ENCODE data around the gene STING1.
"Not testable (repeated sequence)": the region's sequence is repeated elsewhere in the genome, so short reads cannot be mapped to it uniquely, and the experiment has no call there.

The STING1 gene

DNA sequence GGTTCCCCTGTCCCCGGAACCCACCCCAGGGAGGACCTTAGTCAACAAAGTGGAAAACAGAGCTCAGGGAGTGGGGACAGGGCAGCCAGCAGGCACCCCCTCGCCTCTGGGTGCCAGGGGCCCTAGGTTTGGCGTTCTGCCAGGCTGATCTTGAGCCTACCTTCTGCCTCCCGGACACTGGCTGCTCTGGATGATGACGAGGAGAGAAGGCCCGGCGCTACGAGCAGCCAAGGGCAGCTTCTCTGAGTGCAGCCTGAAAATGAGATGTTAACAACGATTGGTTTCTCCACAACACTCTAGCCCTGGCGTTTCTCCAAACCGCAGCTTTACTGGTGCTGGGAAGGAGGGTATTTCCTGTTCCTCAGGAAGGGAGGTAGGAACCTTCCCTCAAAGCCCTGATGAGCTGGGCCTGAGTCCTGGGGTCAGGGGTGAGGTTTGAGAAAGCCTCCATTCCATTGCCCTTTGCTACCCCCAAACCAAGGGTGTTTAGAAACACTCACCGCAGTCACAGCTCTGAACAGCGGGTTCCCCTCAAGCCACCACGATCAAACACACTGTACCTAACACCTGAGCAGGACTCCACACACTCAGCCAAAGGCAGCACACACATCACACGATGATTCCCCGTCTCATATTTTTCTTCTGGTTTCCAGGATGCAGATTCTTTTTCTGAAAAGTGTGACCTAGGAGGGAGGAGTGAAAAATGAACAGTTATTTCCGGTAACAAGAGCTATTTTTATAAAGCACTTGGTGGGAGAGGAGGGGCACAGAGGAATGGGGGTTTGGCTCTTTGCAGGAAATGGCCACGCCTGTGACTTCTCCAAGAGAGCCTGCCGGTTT lies at the start of gene STING1:
Gene STING1, minus strand, starts transcription at position 709 of the 840 bp plus-strand sequence. CDS start 1,054 bp downstream, outside the sequence.
- DNase-seq, result peak; percentile 74

DNA sequence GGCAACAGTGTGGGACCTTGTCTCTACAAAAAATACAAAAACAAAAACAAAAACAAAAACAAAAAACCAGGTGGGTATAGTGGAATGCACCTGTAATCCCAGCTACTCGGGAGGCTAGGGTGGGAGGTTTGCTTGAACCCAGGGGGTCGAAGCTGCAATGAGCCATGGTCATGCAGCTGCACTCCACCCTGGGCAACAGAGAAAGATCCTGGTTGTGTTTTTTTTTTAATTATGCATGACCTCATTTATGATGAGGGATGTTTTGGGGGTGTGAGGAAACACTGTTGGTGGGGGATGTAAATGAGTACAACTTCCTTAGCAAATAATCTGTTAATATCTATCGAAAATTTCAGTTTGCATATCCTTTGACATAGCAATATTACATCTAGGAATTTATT lies 49.2 kb upstream of the STING1 start:
- DNase-seq, result no peak

DNA sequence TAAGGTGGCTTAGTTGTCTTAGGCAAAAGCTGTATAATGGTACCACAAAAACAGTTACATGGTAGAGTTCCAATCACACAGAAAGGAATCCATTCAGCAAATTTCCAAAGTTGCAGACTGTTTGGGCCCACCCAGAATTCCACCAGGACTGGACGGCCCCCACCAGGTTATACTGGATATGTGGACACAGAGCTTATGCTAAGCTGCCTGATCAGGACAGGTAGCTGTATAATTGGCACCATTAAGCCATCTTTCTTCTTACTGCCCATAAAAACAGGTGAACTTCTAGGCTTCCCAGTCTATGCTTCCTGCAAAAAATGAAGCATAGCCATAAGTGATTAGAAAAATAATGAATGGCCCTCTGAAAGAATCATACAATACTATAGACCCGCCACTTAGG lies 47.5 kb upstream of the STING1 start:
- DNase-seq, result not testable (repeated sequence)

DNA sequence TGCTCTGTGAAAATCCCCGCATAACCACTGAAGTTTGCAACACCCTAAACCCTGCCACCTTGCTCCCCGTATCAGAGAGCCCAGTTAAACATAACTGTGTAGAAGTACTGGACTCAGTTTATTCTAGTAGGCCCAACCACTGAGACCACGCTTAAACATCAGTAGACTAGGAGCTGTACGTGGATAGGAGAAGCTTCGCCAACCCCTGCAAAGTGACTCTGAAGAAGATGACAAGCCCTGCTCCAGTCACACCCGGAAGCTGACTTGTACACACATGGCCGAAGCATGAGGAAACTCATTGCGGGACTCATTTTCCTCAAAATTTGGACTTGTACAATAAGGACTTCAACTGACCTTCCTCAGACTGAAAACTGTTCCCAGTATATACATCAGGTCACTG lies 46.1 kb upstream of the STING1 start:
- DNase-seq, result not testable (repeated sequence)

DNA sequence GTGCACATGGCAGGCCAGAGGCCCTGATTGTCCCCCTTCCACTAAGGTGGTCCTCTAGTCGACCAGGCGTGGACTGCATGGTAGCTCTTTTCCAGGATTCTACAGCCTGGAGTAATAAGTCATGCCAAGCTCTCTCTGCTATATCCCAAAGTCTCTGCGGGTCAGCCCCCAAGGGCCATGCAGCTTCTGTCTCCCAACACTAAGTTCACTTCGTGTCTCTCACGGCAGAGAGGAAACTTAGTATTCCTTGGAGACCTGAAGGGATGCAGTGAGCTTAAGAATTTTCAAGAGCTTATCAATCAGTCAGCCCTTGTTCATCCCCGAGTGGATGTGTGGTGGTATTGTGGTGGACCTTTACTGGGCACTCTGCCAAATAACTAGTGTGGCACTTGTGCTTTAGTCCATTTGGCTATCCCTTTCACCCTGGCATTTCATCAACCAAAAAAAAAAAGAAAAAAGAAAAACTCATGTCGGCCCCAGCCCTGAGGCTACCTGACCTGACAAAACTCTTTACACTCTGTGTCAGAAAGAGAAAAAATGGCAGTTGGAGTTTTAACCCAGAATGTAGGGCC lies 45.4 kb upstream of the STING1 start:
- not testable (repeated sequence) for DNase-seq

DNA sequence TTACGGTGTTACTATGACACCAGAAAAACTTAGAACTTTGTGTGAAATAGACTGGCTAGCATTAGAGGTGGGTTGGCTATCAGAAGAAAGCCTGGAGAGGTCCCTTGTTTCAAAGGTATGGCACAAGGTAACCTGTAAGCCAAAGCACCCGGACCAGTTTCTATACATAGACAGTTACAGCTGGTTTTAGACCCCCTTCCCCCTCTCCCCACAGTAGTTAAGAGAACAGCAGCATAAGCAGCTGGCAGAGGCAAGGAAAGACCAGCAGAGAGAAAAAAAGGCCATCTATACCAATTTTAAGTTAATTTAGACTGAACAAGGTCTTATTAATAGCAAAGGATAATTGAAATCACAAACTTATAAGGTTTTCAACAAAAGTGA lies 44.5 kb upstream of the STING1 start:
- not testable (repeated sequence) for DNase-seq

DNA sequence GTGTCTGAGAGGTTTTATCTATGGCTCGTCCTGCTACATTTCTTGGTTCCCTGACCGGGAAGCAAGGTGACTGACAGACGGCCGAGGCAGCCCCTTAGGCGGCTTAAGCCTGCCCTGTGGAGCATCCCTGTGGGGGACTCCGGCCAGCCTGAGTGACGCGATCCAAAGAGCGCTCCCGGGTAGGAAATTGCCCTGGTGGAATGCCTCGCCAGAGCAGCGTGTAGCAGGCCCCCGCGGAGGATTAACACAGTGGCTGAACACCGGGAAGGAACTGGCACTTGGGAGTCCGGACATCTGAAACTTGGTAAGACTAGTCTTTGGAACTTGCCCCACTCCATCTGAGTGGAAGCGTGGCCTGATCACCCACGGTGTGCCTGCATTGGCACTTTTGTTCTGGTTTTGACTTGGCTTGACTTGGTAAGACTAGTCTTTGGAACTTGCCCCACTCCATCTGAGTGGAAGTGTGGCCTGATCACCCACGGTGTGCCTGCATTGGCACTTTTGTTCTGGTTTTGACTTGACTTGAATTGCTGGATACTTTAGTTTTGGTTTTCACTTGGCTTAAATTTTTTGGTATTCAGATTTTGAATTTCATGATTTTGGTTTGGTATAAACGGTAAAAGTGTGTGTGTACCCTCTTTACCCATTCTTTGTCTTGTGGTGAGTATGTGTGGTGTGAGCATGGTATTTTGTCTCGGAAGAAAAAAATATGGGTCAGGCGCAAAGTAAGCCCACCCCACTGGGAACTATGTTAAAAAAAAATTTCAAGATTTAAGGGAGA lies 43.9 kb upstream of the STING1 start:
- DNase-seq, result not testable (repeated sequence)

DNA sequence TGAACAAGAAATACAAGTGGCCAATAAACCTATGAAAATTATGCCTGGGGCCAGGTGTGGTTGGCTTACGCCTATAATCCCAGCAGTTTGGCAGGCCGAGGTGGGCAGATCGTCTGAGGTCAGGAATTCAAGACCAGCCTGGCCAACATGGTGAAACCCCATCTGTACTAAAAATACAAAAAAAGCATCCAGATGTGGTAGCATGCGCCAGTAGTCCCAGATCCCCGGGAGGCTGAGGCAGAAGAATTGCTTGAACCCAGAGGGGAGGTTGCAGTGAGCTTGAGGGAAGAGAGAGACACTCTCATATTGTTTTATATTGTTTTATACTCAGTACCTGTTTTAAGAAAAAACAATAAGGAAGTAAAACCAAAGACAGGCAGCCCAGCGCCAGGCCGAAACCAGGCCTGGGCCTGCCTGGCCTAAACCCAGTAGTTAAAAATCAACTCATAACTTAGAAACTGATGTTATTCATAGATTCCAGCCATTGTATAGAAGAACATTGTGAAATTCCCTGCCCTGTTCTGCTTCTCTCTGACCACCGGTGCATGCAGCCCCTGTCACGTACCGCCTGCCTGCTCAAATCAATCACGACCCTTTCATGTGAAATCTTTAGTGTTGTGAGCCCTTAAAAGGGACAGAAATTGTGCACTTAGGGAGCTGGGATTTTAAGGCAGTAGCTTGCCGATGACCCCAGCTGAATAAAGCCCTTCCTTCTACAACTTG lies 43.2 kb upstream of the STING1 start:
- not testable (repeated sequence) for DNase-seq

DNA sequence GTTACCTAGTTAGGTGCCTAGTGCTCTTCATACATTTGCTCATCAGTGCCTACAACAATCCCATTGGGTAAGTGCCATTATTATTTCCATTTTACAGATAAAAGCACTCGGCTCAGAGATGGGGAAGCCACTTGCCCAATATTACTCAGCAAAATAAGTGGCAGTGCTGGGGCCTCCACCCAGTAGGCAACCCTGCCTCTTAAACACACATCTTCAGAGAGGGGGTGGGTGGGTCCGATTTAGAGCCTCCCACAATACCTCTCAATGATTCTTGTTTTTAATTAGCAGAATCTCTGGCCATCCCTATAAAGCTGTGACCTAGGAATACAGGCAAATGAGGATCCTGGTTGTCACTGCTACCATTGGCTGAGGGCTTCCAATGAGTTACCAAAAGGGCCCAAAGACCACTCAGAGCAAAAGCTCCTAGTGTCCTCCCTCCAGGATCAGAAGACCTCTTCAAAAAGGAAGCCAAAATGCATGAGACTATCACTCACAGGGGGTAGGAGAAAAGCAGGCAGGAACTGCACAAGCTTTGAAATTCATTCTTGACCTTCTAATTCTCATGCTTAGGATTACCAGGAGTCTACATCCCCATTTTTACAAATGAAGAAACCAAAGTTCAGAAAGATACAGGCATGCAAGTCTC lies 42.5 kb upstream of the STING1 start:
- DNase-seq, result no peak

DNA sequence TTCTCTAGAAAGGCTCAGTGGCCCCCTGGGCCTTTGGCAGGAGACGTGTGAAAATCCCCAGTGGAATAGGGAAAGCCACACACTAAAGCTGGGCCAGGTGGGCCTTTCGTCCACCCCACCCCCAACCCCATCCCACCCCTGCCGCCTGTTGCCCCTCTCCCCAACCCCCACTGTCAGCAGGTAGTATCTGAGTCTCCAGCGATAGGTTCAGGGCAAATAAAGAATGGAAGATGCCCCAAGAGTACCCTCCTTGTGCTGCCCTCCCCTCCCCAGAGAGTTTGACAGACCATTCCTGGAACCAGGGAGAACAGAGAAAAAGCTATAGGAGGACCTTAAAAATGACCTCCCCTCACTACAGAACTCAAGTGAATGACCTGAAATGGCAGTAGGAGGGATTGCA lies 41.9 kb upstream of the STING1 start:
- DNase-seq, result no peak

DNA sequence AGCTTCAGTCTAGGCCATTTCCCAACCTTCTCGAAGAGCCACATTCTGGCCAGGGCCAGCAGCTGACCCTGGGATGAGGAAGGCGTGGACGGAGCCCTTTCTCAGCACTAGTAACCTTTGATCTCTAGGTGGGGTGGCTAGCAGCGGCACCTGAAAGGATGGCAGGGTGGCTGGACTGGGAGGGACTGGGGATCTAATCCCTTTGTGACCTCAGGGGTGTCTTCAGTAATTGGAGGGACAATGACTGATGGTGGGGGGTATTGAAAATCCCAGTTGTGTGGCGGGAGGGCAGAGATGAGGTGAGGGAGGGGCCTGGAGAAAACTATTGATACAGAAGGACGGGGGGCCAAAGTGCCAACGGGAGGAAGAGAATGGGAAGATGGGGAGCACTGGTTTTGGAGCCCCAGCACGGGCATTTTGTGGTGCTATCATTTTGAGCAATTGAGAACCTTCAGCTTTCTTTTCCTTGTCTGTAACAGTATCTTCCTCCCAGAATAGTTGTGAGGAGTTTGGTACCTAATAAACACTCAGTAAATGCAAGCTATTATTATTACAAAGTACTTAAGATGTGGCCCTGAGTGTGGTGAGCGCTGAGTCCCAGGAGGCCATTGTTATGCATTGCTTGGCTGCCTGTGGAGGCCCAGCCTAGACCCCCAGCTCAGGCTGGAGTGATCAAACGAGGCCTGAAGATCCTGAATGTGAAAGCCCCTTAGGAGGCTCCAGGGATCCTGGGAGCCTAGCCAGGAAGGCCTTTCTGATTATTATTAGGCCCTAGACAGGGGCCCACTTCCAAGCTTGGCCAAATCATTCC lies 41.3 kb upstream of the STING1 start:
- no peak for DNase-seq

DNA sequence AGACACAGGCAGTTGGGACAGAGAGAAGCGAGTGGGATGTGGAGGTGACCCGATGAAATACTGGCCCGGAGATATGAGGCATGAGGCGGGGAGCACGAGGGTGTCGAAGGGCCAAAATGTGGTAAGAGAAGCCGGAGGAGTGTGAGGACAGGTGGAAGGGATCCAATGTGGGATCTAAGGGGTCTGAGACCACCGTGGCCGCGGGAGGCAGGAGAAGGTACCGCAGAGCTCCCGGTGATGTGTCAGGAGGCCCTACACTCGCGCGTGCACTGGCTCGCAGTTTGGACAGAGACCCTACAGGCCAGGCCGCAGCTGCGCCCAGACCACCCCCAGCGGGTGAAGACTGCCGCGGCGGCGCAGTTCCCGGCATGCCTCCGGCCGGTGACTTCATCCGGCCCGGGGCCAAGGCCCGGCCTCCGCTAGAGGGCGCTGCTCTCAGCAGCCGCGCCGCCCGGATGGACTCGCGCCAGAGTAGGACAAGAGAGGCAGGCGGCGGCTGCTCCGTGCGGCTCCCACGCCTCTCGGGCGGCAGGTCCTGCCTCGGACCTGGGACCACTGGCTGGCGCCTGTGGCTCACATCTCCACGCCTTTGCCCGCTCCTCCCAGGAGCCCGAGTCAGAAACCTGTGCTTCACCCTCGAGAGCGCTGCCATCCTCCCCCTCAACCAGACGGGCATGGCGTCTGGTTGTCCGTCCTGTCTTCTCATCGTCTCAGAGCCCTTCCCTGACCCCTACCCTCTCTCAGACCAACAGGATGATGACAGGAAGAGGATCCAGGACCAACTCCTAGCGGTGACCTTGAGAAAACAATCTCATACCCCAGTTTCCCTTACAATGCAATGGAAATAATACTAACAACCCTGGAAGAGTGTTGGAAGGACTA lies 35.4 kb upstream of the STING1 start:
- DNase-seq, result peak; percentile 37

DNA sequence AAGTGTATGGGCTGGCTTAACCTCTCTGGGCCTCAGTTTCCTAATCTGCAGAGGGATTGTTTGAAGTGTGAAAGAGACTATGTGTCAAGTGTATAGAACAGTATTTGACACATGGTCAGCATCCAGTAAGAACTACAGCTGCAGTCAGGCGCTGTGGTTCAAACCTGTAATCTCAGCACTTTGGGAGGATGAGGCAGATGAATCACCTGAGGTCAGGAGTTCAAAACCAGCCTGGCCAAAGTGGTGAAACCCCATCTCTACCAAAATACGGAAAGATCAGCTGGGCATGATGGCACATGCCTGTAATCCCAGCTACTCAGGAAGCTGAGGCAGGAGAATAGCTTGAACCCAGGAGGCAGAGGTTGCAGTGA lies 31.9 kb upstream of the STING1 start:
- DNase-seq, result no peak

DNA sequence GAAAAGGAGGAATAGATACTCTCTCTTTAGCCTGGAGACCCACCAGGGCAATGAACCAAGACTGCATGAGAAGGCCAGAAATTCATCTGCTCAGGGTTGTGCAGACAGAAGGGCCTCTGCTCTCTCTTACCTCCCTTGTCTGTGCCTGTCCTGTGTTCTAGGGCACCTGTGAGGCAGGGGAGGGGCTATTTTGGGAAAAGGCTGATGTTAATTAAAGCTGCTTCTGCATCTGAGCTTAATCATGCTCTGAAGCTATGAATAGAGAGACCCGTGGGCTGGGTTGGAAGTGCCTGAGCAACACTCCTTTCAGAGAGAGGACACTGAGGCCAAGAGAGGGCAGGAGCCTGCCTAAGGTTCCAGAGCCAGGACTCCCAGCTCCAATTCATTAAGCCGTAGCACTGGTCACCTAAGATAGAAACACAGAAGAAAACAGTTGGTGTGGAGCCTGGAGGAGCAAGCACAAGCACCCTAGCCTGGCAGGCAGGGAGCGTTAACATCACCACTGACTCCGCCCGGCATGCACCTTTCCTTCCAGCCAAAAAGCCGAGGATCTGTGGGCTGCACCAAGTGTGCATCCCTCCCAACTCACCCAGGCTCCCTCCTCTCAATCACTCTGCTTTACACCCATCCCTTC lies 31.4 kb upstream of the STING1 start:
- DNase-seq, result no peak

DNA sequence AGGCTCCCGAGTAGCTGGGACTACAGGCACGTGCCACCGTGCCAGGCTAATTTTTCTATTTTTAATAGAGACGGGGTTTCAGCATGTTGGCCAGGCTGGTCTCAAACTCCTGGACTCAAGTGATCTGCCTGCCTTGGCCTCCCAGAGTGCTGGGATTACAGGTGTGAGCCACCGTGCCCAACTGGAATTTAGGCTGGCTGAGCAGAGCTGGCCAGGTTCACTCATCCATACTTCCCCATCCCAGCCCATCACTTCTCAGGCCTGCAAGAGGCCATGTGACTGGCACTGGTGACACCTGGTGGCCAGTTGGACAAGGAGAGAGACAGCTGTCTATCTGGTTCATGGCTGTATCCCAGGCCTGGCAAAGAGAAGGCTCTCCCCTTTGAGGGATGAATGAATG lies 30.9 kb upstream of the STING1 start:
- peak; percentile 3 for DNase-seq

DNA sequence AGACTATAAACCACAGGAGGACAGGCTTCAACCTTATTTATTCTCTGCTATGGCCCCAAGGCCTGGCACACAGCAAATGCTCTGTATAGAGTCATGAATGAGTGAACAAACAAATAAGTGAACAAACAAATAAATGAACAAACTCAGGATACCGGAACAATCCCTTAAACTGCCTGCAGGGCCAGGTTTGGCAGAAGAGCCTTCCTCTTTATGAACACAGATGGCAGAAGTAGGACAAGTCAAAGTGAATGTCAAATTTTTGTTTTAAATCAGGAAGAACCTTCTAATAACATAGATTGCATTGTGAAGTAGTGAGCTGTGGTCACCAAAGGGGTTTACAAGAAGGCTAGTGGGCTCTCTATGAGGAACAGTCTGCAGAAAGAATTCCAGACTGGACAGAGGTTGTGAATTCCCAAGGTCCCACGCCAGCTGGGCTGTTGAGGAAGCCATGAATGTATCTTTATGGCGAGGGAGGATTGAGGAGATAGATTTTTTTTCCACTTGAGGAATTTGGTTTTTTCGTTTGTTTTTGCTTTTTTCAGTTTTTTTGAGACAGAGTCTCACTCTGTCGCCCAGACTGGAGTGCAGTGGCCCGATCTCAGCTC lies 30.3 kb upstream of the STING1 start:
- DNase-seq, result no peak

DNA sequence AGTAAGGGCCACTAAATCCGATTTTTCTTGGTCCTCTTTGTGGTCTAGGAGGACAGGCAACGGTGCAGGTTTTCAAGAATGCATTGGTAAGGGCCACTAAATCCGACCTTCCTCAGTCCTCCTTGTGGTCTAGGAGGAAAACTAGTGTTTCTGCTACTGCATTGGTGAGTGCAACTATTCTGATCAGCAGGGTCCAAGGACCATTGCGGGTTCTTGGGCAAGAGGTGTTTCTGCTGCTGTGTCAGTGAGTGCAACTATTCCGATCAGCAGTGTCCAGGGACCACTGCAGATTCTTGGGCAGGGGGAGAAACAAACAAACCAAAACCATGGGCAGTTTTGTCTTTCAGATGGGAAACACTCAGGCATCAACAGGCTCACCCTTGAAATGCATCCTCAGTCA lies 22.2 kb upstream of the STING1 start:
- DNase-seq, result not testable (repeated sequence)

DNA sequence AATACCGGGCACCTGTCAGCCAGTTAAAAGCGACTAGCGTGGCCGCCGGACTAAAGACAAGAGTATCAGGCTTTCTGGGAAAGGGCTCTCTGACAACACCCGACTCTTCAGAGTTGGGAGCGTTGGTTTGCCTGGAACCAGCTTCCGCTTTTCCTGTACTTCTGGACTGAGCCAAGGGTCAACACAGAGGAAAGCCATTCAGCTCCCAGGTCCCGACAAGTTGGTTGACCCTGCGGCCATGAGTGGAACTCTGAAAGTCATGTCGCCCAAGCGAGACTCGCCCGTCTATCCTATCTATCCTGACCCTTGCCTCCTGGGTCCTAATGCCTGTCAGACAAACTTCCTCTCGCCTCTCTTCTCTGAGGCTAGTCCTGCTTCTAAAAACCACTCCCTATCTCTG lies 21.3 kb upstream of the STING1 start:
- not testable (repeated sequence) for DNase-seq

DNA sequence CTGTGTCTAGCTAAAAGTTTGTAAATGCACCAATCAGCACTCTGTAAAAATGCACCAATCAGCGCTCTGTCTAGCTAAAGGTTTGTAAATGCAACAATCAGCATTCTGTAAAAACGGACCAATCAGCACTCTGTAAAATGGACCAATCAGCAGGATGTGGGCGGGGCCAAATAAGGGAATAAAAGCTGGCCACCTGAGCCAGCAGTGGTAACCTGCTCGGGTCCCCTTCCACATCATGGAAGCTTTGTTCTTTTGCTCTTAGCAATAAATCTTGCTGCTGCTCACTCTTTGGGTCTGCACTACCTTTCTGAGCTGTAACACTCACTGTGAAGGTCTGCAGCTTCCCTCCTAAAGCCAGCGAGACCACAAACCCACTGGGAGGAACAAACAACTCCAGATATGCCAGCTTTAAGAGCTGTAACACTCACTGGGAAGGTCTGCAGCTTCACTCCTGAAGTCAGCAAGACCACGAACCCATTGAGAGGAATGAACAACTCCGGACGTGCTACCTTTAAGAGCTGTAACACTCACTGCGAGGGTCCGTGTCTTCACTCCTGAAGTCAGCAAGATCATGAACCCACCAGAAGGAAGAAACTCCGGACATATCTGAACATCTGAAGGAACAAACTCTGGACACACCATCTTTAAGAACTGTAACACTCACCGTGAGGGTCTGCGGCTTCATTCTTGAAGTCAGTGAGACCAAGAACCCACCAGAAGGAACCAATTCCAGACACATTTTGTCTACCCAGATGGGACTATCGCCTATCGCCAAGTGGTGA lies 20.7 kb upstream of the STING1 start:
- not testable (repeated sequence) for DNase-seq

Measured in NCI-H2107 (cell line).